HG03354 (cell line): Measurements from ENCODE around the gene SAMM50.
A peak's percentile ranks its signal among the peaks of the same experiment; 100 is the strongest.
"Not testable (repeated sequence)": the region's sequence is repeated elsewhere in the genome, so short reads cannot be mapped to it uniquely, and the experiment has no call there.

Experiments
- ATAC-seq: cut with Tn5 transposase; IDR thresholded peaks from one replicate; pipeline ENCODE4 v1.9.1; 2021; ENCODE audit warnings: mild to moderate bottlenecking; ENCODE audit not compliant: unreplicated experiment, poor library complexity, severe bottlenecking

Gene SAMM50

DNA sequence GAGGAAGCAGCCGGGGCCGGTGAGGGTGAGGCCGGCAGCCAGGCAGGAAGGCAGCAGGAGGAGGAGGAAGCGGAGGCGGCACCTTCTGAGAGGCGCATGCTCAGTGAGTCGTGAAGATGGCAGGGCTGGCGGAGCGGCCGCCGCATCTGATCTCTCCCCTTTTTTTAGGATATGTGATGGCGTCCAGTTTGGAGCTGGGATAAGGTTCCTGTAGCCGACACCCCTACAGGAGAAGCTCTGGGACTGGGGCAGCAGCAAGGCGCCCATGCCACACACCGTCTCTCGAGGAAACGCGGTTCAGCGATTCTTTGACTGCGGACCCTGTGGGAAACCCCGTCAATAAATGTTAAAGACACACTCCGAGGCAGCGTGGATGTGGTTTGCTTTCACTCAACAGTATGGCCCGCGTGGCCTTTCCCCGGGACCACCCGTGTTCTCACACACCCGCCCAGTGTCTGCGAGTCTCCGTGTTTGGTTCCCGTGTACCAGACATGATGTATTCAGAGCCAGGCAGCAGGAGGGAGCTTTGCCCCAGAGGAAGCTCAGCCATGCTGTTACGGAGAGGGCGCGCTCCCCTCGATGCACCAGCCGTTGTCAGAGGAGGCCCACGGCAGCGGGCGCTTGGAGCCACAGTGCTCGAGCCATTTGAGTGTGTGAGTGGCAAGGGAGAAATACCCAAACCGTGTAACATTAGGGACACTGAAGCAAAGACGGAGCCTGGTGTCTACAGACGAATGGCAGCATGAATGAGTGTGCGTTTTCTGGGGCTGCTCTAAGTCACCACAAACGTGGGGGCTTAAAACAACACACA, 41.1 kb downstream of the SAMM50 start:
- peak; percentile 66 for ATAC-seq

GRCh38 chr22:43996981-43997265, 41.7 kb downstream of the SAMM50 start:
- no peak for ATAC-seq

DNA sequence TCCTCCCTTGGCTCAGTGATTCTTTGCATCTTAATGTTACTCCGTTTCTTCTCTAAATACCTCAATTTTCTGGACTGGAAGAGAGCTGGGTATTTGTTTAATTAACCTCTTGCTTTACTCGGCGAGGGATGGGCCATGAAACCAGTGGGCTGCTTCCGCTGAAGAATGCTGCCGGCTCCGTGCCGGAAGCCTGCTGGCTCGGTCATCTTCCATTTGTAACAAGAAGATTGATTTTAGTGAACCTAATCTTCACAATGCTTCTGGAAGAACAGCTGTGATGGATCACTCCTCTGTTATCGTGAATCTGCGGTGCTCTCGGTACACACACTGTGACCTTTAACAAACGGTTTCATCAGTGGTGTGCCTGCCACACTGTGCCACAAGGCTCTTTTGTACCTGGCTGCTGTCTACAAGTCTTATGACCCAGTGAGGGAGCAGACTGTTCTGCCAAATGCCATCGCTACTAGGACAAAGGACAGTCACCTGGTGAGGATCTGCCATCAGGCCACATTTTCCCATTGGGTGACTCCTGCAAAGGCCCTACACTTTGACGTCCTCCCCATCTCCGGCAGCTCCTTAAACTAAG, 43.5 kb downstream of the SAMM50 start:
- no peak for ATAC-seq

DNA sequence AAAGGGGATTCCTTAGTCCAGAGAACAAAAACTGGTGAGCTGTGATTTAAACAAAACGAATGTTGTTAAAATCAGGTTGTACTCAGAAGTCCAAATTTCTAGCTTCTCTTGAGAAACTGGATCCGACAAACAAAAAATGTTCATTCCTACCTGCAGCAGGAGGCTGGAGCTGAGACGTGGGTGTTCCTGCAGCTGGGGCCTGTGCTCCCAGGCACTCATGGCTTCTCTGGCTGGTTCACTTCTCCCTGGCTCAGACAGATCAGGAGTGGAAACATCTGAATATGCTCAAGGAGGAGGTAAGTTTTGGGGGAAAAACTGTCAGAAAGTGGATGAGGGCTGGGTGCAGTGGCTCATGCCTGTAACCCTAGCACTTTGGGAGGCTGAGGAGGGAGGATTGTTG, 44.1 kb downstream of the SAMM50 start:
- no peak for ATAC-seq

DNA sequence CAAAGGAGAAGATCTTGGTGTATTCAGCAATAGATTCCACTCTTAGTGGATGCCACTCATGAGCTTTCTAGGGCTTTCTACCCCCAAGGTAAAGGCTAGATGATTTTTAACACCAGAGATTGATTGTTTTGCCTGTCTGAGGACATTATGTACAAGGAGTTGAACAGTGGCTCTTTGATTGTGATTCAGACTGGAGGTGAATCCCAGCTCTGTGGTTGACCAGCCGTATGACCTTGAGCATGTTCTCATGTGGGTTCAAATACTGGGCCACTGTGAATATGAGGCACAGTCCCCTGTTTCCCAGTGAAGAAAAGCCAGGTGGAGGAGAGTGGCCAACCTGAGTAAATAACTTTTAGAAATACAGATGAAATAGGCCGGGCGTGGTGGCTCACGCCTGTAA, 44.9 kb downstream of the SAMM50 start:
- no peak for ATAC-seq

- ATAC-seq = no peak
Measured at GRCh38 chr22:44001521-44001920, 46.3 kb downstream of the SAMM50 start.

DNA sequence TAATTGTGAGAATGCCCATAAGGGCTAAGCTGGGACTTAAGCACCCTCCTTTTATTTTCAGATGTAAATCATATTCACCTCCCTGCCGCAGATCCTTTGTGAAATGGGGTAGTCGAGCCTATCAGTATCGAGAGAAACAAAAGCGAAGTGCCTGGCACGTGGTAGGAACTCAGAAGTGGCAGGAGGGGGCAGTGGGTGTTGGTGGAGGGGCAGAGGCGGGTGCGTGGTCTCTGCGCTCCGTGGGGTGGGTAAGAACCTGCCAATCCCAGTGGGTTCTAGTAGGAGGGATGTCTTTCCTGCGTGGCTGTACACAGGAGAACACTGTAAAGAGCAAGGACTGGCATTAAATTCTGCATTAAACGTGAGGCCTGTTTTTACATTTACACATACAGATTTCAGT, 47.1 kb downstream of the SAMM50 start:
- no peak for ATAC-seq

GRCh38 chr22:44002997-44003396, 47.8 kb downstream of the SAMM50 start:
- ATAC-seq = no peak

DNA sequence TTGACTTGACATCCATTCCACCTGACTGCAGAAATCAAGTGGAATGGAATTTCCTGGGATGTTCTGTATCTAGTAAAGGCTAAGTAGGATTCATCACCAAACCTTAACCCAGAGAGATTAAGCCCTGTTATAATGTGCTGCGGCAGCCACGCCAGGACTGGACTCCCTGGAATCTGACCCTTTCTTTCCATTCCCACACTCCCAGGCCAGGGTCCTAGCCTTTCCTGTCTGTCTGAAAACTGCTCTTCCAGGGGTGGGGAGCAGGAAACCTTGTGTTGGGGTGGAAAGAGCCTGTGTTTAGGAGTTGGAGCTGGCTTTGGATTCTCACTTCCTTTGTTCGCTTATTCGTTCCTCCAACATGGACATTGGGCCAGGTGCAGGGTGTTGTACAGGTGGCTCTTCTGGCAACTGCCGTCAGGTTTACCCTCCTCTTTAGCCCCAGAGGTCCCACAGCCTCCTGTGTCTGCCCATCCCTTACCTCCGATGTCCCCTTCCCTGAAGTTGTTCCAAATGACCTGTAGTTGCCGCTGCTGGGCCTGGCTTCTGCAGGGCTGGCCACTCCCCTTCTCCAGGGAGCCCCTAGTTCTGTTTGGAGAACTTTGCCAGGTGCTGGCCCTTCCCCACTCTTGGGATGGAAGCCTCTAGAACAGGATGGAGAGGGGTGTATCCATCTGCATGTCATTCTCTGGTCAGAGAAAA, 48.3 kb downstream of the SAMM50 start:
- no peak for ATAC-seq

- ATAC-seq = no peak
Measured at GRCh38 chr22:44004104-44004460, 48.8 kb downstream of the SAMM50 start.

DNA sequence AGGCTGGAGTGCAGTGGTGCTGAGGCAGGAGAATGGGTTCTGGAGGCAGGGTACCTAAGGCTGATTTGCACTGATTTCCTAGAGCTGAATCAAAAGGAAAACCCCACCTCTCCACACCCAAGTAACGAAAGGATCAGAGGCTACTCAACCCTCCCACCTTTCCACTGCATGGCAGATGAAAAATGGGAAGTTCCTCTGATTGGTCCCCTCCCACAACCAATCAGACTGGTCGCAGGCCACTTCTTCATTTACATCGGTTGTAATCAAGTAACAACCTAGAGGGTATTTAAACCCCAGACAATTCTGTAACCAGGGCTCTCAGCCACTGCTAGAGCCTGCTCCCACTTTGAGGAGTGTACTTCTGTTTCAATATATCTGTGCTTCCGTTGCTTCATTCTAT, 50.3 kb downstream of the SAMM50 start:
- ATAC-seq = no peak

GRCh38 chr22:44012162-44012561, 56.9 kb downstream of the SAMM50 start:
- no peak for ATAC-seq

GRCh38 chr22:44012591-44012990, 57.3 kb downstream of the SAMM50 start:
- ATAC-seq = no peak

DNA sequence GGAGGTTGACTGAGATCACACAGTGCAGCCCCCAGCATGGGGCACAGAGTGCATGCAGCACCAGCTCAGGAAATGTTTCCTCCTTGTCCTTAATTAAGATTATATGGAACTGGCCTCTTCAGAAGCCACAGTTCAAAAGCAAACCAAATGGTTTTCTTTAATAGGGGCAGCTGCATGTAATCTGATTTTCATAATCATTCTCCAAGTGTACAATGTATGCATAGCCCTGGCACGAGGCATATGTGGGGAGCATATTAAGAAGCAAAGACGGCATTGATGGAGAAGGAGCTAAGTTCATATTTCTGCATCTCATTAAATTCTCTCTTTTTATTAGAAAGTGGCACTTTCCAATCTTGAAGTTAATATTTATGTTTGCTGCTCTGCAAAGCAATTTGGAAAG, 59.0 kb downstream of the SAMM50 start:
- ATAC-seq = no peak

- not testable (repeated sequence) for ATAC-seq
Measured at GRCh38 chr22:44016586-44016985, 61.3 kb downstream of the SAMM50 start.

DNA sequence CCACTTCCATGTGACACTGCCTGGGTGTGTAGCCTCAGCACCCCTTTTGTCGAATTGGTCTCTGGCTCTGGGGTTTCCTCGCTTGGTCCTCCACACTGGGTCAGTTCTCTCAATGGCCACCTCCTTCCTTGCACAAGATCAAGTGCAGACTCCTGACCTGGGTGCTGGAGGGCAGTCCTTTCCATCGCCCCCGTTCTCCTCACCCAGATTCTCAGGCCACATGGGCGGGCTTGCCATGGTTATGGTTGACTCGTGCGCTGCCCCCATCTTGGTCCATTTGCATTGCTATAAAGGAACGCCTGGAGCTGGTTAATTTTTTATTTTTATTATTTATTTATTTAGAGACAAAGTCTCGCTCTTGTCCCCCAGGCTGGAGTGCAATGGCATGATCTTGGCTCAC, 63.4 kb downstream of the SAMM50 start:
- no peak for ATAC-seq

DNA sequence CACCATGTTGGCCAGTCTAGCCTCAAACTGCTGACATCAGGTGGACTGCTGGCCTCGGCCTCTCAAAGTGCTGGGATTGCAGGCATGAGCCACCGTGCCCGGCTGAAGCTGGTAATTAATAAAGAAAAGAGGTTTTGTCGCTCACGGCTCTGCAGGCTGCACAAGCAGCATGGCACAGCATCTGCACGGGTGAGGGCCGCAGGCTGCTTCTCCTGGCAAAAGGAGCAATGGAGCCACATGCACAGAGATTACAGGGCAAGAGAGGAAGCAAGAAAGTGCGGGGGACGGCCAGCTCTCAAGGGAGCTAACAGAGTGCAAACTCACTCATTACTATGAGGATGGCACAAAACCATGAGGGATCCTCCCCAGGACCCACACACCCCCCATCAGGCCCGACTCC, 64.2 kb downstream of the SAMM50 start:
- no peak for ATAC-seq

DNA sequence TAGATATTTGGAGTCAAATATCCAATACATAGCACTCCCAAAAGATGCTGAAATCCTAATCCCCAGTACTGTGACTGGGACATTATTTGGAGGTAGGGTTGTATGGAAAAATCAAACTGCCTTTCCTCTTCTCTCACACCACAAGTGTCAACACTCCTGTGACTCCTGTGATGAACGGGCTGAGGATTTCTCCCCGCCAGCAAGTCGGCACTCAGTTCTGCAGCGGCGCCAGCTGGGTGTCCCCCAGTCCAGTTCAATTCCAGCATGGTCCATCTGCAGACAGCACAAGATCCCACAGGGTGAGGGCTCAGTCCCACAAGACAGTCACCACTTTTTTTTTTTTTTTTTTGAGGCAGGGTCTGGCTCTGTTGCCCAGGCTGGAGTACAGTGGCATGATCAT, 64.6 kb downstream of the SAMM50 start:
- ATAC-seq = no peak

GRCh38 chr22:44020981-44021380, 65.7 kb downstream of the SAMM50 start:
- no peak for ATAC-seq

DNA sequence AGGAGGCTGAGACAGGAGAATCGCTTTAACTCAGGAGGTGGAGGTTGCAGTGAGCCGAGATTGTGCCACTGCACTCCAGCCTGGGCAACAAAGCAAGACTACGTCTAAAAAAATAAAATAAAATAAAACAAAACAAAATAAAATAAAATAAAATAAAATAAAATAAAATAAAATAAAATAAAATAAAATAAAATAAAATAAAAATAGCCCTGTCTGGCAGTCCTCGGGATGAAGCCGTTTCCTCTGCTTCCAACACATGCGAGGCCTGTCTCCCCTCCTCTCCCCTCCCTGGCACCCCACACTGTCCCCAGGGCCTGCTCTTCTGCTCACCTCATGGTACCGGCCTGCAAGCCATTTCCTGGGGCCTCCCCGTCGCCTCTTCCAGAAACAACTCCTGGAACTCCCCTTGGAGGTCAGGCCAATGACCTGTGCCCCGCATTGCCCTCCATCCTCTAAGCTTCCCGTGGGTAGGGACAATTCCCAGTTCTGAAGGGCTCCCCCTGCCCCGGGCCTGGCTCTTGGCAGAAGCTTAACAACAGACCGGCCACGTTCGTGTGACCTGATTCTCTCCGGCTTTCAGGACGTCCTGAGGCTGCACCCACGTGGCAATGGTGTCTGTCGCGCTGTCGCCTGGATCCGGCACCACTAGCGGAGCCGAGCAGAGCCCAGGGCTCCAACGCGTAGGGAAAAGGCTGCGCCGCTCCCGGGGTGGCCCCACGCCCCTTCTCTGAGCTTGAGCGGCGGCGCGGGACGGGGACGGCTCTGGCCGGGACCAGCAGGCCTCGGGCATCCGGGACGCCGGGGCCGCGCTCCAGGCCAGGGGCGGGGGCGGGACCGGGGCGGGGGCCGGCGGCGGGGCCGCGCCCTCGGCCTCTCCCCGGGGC, 68.4 kb downstream of the SAMM50 start:
- no peak for ATAC-seq
